Measurements from ENCODE around the gene PRPF40A.

The PRPF40A gene

DNA sequence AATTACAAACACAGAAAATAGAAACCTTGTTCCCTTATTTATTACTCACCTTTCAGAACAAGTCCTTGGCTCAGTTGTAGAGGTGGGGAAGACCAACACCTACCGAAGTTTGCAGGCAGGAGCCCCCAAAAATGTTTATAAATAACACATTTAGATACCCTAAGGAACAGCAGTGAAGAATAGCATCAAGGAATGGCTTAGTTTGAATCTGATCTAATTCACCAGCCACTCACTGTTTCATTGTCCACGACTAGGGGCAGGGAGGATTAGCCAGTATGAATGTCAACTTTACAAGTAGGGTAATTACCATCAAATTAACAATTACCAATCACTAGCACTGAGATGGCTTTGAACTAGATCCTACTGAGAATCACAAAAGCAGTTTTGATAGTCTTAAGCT is 65.4 kb downstream of the PRPF40A start:
- no peak for DNase-seq (ENCODE audit: low read depth)

DNA sequence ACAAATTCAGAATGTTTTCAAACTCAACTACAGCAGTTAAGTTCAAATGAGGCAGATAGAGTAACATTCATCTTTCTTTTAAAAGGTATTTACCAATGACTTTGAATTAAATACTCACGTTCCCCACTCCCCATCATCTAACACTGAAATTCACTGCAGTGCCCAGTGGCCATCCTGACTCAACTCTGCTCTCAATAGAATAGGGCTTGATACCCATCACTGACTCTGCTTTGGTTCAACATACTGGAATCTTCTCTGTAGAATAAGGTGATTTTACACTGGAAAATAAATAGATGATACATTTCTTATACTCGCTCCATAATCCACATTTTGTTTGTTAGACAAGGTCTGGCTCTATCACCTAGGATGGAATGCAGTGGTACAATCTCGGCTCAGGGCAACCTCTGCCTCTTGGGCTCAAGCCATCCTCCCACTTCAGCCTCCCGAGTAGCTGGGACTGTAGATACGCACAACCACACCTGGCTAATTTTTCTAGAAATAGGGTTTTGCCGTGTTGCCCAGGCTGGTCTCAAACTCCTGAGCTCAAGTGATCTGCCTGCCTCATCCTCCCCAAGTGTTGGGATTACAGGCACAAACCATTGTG is 66.4 kb downstream of the PRPF40A start:
- no peak for DNase-seq (ENCODE audit: low read depth)

DNA sequence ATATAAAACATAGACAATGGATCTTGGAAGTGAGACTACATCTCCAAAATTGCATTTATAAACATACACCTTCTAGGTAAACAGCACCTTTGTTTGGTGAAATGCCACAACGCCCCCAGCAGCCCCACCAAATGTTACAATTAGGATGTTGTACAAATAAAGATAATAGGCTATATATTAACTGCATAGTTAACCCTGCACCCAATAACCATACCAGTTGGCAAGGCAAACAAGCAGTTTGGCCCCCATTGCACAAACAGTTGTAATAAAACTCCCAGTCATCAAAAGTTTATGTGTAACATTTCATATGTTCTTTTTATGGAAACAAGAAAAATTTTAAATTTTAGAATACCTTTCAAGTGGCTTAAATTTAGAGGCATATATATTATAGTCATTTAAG is 67.3 kb downstream of the PRPF40A start:
- no peak for DNase-seq (ENCODE audit: low read depth)

DNA sequence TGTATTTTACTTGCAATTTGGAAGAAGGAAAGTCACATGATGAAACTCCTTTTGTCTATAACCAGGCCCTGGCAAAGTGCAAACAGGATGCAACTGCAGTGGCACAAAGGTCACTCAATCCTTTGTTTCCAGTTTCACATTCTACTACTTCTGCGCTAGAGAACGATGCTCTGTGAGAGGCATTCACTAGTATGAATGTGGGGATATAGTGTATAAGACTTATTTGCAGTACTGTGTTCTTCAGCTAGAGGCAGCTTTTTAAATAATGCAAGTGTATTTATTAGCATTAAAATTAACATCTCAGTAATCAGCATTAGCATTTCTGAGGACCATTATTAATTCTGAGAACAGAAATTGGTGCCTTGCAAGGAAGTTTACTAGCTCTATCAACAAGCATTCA is 68.9 kb downstream of the PRPF40A start:
- peak; percentile 7 for DNase-seq (ENCODE audit: low read depth)

DNA sequence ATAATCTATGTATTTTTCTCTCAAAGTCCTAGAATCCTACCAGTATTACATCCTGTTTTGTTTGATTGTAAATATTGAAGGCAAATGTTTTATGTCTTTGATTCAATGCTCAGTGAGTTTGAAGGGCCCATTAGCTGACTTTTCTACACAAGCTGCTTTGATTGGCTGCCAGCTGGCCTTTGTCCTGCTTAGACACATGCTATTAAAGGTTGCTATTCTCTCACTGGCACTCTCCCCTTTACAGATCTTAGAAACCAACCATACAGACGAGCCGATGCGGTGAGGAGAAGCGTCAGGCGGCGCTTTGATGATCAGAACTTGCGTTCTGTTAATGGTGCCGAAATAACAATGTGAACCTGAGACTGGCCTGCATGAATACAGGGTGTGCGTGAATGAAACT is 69.7 kb downstream of the PRPF40A start:
- peak; percentile 72 for DNase-seq (ENCODE audit: low read depth)

DNA sequence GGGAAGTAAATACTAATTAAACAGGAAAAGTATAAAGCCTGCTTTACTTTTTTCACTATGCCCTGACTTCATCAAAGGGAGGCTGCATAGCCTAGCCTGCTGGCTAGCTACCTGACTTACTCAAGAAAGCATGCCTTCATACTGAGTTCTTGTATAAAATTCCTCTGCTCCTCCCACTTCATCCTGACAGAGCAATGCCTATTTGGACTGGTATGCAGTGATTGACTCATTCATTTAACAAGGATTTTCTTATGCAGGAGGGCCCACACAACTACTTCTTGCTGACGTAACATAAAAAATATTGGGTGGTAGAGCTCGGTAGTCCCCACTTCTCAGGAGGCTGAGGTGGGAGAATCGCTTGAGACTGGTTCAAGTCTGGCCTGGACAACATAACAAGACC is 70.5 kb downstream of the PRPF40A start:
- DNase-seq (ENCODE audit: low read depth) = peak; percentile 80

DNA sequence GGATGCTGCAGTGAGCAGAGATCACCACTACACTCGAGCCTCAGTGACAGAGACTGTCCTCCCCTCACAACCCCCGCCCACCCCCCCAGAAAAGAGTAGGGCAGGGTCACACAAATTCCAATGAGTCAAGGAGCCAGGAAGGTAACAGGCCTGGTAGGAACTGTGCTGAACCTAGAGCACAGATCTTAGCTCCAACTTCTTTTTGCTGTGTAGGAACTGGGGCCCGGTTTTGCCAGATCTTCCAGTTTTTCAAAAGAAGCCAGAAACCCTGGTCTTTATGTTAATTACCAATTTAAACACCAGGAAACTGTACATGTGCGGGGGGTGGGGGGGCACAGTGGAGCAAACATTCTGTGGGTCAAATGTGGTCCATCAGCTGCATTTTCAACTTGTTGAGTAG is 71.0 kb downstream of the PRPF40A start:
- no peak for DNase-seq (ENCODE audit: low read depth)

DNA sequence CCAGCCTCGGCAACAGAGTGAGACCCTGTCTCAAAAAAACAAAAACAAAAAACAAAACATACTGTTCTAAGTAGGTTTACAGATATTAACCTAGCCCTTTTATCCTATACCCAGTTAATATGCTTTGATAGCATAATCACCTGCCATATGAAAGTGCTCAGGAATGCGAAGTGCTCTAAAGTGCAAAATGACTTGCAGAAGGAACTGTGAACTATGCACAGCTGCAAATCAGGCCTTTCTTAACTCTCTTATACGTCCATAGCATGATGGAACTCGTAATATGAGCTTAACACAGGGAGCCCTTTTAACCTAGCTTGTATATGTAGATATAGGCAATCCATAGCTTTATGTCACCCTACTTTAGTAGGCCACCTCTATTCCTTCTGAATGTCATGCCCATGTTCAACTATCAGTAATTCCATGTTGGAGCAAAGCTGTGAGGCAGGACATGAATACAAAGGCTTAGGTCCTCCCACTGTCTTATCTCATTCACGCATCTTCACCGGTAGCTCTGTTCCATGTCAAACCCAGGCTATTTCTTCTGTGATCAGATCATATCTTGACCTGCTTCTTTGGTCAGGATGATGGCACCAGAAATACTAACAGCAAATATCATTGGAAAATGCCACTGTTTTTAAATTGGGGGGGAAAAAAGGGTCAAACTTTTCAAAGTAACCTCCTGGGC is 72.9 kb downstream of the PRPF40A start:
- no peak for DNase-seq (ENCODE audit: low read depth)

DNA sequence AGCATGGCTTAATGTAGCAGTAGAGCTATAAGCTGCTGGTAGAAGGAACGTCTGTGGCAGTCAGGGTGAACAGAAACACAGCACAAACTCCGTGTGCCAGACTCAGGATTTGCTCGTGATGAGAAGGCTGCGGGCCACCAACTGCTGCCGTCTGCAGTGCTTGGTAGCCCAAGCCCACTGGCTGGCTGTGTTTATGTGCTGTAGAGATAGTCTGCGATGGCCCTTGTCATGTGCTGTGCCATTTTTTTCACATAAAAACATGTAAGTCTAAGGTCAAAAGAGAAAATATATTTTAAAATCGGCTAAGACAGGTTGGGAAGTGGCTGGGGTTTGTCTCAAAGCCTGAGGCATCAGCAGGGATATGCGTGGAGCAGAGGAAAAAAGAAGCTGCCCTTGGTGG is 78.7 kb downstream of the PRPF40A start:
- no peak for DNase-seq (ENCODE audit: low read depth)

DNA sequence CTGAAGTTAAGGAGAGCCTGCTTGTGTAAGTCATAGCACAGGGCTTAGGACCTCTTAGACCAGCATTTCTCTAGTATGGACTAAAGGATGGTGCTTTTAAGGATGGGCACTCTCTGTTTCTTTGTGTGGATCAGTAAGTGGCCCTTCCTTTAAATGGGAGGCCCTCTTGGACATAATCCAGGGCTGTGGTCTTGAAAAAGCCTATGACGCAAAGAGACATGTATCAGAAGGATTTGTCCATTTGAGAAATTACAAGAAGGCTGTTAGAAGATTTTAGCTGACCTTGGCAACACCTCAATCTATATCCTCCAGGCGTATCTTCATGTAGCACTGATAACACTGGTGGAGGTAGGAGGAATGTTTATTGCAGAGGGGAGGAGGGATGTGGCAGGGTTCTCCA is 79.2 kb downstream of the PRPF40A start:
- no peak for DNase-seq (ENCODE audit: low read depth)

DNA sequence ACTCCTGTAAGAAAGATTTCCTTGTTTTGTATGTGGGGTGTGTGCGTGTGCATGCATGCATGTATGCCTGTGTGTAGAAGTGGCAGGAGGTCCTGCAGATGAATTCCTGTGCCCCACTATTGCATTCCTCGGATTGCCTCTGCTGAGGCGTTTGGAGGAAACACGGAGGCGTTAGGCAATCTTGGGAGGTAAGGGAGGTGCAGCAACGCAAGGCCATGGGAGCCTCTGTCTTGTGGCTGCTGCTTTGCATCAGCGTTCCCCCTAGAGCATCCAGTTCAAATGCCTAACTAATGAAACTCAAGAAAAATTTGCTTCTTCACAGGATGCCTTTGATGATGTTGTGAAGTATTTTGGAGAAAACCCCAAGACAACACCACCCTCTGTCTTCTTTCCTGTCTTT is 80.0 kb downstream of the PRPF40A start:
- no peak for DNase-seq (ENCODE audit: low read depth)

DNA sequence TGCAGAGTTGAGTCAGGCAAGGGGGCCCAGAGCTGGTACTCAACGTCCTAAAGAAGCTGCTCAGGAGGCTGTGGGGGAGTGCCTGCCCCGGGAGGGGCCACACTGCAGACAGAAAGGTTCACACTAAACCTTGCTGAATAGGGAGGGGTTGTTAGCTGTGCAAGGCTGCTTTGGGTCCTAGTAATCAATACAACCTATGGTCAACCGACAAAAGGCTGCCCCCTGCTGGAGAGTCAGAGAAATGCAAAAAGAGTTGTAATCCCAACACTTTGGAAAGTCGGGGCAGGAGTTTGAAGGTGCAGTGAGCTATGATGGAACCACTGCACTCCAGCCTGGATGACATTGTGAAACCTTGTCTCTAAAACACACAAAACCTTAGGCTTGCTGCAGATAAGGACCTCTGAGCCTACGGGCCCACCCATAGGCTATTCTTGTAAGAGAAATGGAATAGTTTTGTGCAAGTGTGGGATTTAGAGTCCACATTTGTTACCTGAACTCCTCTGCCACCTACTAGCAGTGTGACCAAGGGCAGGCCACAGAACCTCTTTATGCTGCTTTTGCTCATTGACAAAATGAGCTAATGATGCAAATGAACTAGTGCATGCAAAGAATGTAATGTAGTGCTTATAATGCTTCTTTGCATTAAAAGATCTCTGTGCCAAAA is 81.5 kb downstream of the PRPF40A start:
- DNase-seq (ENCODE audit: low read depth) = peak; percentile 16

DNA sequence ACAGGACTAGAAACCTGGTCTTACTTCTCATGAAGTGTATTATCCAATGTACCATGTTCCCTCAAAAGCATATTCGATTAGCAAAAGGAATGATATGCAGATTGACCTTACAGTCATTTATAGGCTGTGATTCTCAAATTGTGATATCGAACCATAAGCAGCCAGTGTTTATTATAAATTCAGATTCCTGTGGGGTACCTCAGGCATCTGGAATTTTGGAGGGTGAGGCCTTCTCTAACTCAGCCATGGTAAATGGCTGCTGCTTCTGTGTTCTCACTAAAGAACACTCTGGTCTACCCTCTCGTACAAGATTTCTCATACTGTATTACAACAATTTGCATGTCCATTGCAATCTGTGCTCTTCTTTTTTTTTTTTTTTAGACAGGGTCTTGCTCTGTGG is 84.5 kb downstream of the PRPF40A start:
- DNase-seq (ENCODE audit: low read depth) = no peak

DNA sequence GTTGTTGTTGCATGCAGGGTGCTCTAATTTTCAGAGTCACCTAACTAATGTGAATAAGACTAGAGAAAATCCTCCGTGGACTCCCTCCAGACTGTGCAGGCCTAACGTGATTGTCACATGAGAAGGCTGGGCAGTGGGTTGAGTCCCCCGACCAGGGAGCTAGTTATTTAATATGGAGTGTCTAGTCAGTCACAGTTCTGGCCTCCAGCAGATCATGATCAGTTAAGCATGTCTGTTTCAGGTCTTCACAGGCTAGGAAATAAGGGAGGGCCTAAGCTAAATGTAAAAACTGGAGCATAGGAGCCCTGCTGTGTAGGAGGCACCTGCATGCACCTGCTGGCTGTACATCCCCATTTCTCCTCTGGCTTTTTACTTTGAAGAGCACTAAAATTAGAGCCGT is 86.8 kb downstream of the PRPF40A start:
- DNase-seq (ENCODE audit: low read depth) = no peak

DNA sequence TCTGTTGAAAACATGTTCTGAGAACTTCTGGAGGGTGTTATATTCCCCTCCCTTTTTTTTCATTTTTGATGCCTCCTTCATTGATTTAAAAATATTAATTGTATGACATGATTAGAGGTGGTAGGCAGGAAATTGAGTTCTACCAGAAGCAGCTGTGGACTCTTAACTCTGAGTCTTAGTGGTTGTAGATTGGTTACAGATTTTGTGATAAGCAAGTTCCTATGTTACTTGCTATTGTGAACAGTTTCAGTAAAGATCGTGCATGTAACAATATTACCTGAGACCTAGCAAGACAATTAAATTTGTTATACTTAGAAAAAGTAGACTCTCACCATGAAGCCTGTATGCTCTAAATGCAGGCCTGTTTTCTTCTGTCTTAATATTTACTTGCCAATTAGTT is 88.1 kb downstream of the PRPF40A start:
- no peak for DNase-seq (ENCODE audit: low read depth)

DNA sequence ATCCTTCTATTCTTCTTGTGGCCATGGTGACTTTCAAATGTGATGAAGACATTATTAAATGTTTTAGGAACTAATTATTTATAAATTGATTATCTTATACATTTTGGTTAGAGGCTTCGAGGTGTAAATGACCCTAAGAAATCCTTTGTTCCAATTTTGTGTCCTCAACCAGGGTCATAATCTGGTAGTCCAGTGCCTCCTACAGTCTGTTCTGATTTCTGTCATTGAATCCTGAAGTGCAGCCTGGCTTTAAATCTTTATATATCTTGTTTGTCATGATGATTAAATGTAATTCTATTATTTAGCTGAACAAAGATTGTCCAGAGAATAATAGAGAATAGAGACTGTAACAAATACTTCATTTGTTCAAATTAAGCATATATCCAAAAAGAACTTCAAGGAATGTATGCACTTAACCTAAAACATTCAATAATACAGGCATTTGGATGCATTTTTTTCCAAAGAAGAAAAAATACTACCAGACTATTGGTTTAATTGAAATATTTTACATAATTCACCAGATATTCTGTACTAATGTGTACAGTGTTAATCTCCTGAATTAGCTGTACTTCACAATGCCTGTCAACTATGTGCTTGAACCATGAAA is 89.8 kb downstream of the PRPF40A start:
- DNase-seq (ENCODE audit: low read depth) = peak; percentile 52

DNA sequence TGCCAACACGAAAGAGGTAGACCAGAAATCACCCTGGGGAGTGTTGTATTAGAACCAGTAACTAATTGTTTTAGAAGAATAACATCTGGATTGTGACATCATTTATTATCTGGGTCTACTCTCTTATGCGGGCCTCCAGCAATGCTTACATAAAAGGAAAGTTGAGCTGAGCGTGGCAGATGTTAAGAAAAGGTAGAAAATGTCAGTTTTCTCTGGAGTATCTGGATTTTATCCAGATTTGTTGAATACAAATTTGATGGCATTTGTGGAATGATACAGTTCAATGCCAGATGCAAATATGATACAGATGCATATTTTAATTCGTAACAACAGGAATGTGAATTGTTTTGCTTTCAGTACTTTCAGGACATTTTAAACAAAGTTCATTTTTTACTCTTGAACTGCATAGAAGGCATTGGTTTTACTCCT is 90.3 kb downstream of the PRPF40A start:
- DNase-seq (ENCODE audit: low read depth) = peak; percentile 81

DNA sequence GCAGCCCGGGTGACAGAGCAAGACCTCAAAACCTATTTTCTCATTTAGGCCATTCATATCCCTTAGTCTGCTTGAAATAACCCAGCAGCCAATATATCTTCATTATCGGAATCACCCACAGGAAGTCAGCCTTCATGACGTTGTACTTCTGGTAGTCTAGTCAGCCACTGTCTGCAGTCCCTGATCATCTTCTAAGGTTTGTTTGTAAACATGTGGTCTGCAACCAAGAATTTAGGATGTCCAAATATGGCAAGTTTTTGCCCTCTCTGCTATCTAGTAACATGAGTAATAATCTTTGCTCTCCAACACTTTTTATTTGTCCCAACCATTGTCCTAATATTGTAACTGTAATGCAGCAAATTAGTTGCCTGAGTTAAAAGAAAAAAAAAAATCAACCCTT is 92.5 kb downstream of the PRPF40A start:
- DNase-seq (ENCODE audit: low read depth) = no peak

DNA sequence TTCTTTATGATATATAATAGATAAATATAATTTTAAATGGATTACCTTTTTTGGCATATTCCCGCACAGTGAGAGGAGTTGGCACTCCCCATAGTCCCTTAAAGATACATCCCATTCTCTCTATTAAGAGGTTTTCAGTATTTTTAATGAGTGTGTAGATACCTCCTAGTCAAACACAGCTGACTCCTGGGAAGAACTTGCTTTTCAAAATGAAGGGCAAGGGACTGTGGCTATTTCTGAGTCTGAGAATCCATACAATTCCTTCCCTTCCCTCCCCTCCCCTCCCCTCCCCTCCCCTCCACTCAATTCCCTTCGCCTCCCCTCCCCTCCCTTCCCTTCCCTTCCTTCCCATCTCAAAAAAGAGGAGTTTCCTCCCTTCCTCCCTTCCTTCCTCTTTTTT is 93.5 kb downstream of the PRPF40A start:
- no peak for DNase-seq (ENCODE audit: low read depth)

DNA sequence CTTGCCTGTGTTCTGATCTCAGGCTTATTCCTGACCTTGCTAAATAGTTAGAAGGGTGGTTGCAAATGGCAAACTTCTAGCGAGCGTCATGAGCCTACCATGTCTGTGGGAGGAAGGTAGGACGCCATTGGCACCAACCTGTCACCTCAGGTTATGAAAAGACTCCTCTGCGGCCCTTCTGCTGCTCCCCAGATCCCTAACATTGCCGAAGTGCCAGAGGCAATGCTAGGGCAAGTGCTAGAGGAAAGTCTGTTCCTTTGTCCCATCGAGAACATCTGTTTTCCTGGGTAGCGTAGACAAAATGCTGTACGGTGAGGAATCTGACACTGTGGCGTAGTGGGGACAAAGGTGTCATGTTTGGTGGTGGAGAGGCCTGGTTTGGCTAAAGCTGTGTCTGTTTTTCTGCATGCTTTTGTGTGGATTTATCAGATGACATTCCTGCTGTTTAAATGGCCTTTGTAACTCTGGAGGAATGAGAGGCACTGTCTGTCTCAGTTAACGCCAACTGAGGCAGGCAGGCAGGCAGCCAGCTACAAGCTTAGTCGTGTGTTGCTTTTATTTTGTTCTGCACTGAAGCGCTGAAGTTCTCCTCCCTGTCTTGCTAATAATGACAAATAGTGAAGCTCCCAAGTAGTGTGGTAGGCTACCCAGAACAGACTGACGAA is 94.1 kb downstream of the PRPF40A start:
- DNase-seq (ENCODE audit: low read depth) = no peak

DNA sequence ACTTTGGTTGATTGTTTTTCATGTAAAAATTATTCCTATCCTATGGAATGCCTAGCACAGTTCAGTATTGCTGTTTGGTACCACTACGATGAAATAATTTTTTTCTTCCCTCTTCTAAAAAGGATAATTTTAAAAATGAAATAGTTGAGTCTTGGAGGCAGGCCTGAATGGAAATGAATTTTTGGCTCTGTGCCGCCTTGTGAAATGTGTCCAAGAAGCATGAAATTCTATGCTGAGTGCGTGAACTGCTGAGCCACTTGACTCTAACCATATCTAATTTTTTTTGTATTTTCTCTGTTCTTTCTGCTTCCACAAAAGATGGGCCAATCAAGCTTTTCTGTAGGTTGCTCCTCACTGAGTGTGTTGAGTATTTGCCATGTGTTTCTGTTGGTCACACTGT is 95.0 kb downstream of the PRPF40A start:
- no peak for DNase-seq (ENCODE audit: low read depth)

DNA sequence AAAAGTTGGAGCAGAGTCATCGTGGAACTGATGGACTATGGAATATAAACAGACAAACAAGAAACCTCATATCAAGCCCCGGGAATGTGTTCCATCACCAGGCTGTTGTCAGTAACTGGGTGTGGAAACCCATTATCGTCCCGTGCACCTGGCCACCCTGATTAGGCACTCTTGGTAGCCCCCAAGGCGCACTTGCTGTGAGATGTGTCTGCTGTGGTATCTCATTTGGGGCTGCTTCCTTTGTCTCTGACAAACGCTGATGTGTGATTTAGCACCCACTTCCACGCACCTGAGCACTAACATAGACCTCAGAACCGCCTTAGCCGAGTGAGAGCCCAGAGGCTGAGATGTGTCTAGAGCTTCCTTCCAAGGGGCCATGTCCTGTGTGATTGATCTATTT is 96.3 kb downstream of the PRPF40A start:
- no peak for DNase-seq (ENCODE audit: low read depth)

DNA sequence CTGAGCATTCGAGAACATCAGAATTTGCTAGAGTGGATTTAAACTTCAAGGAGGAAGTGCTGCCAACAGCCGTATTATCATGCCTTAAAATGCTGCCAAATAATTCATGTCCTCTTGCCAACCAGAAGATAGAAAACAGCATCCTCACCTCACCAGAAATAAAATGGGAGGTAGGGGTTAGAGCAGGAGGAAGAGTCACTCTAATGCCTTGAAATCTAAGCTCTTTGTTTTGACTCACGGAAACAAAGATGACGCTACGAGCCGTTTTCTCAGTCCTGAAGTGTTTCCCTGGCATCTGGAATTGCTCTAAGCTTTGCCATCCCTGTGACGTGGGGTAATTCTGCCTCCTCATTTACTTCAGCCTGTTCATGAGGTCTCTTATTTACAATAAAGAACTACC is 97.1 kb downstream of the PRPF40A start:
- DNase-seq (ENCODE audit: low read depth) = peak; percentile 75

All from fibroblast of gingiva (primary cell).